ENCODE data around the gene PTCRA. TPM values are rescaled to one million over a fixed set of nuclear protein-coding genes. Genes with fewer than 3 reads are reported as not detected.

PTCRA gene, protein sequence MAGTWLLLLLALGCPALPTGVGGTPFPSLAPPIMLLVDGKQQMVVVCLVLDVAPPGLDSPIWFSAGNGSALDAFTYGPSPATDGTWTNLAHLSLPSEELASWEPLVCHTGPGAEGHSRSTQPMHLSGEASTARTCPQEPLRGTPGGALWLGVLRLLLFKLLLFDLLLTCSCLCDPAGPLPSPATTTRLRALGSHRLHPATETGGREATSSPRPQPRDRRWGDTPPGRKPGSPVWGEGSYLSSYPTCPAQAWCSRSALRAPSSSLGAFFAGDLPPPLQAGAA
- total RNA-seq (under 1 TPM in 1 of 6 donors, not detected in 5; 0.66 TPM), polyA plus RNA-seq (not detected)

DNA sequence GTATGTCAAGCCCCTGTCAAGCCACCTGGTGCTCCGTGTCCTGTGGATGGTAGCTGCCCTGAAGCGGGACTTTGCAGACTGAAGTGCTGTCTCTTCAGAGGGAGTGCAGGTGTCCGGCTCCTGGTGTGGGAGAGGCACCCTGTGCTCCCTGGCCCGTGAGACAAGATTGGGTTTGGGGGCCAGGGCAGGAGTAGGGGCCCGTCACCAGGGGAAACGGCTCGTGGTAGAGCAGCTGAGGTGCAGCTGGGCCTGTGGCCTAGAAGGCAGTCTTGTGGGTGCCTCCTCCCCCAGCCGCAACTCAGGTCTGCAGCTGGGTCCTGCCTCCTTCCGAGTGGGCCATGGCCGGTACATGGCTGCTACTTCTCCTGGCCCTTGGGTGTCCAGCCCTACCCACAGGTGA, at the start of gene PTCRA:
TSS of gene PTCRA (plus strand) at position 322 of the 400 bp plus-strand sequence. CDS start at position 339, 17 bp downstream.
- H3K36me3 ChIP-seq, result no peaks in the 10 kb centered on the region
- no peak within 1 kb of the TSS for H3K27ac ChIP-seq
- H3K4me3 ChIP-seq, result no peak within 1 kb of the TSS
- 80 to 86% methylated on average over 10 of the region's 10 CpGs for WGBS, 2 donors
- TF ChIP-seq, protein P1, sequence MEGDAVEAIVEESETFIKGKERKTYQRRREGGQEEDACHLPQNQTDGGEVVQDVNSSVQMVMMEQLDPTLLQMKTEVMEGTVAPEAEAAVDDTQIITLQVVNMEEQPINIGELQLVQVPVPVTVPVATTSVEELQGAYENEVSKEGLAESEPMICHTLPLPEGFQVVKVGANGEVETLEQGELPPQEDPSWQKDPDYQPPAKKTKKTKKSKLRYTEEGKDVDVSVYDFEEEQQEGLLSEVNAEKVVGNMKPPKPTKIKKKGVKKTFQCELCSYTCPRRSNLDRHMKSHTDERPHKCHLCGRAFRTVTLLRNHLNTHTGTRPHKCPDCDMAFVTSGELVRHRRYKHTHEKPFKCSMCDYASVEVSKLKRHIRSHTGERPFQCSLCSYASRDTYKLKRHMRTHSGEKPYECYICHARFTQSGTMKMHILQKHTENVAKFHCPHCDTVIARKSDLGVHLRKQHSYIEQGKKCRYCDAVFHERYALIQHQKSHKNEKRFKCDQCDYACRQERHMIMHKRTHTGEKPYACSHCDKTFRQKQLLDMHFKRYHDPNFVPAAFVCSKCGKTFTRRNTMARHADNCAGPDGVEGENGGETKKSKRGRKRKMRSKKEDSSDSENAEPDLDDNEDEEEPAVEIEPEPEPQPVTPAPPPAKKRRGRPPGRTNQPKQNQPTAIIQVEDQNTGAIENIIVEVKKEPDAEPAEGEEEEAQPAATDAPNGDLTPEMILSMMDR (IDR thresholded peaks at IDR 0.05), result no peak
- no peaks in the 10 kb centered on the region for H3K27me3 ChIP-seq
- DNase-seq (no peak), FAIRE-seq (no peak), ATAC-seq (no peak)
- no peaks in the 10 kb centered on the region for H3K4me1 ChIP-seq
- no peaks in the 10 kb centered on the region for H3K9me3 ChIP-seq
- intact Hi-C loops (cut with DNase I), result no loop called here

DNA sequence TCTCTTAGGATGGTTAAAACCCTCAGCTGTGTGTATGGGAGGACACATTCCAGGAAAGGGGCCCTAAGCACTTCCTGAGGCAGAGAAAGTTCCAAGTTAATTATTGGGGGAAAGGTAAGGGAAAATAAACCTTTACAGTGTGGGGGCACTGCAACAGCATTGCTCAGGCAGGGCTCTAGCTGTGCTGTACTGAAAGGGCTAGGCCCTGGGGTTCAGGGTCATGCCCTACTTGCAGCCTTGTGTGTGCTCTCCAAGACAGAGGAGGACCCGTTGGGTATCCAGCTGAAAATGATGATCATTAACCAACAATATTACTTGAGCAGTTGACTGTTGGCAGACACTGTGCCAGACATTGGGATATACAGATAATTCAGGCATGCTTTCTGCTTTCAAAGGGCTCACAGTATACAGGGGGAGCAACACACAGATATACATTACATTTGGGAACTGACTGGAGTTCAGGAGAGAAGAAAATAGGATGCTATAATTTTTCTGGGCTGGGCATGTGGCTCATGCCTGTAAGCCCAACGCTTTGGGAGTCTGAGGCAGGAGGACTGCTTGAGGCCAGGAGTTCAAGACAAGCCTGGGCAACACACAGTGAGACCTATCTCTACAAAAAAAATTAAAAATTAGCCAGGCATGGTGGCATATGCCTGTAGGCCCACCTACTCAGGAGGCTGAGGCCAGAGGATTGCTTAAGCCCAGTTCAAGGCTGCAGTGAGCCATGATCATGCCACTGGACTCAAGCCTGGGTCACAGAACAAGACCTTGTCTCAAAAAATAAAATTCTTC, 45.5 kb upstream of the PTCRA start:
- no peaks in the 10 kb centered on the region for H3K4me1 ChIP-seq
- no peak overlapping the region for H3K4me3 ChIP-seq
- no peak for FAIRE-seq
- H3K36me3 ChIP-seq, result peaks cover 0 to 18% (median 0%) of the 10 kb centered on the region in 3 donors
- DNase-seq, result no peak
- H3K9me3 ChIP-seq, result no peaks in the 10 kb centered on the region
- intact Hi-C loops (cut with DNase I), result no loop called here
- WGBS, 2 donors, result 57 to 60% methylated on average over 2 of the region's 2 CpGs
- ATAC-seq, result no peak
- H3K27me3 ChIP-seq, result no peaks in the 10 kb centered on the region
- TF ChIP-seq, protein P1 (IDR thresholded peaks at IDR 0.05), result no peak
- H3K27ac ChIP-seq, result no peak overlapping the region

DNA sequence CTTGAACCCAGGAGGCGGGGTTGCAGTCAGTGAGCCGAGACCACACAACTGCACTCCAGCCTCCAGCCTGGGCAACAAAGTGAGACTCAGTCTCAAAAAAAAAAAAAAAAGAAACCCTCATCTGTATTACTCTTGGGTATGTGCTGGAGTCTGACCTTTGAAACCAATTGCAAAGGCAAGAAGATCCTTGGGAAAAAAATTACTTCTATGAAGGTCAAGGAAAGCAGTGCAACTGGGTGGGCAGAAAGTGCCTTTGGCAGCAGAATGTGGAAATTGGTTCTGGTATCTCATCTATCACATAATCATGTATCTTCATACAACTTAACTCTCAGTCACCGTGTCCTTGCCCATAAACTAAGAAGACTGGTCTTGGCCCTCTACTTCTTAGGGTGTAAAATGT, 44.1 kb upstream of the PTCRA start:
- TF ChIP-seq, protein P1 (IDR thresholded peaks at IDR 0.05), result no peak
- whole genome bisulfite sequencing, 2 donors, result 71 to 77% methylated on average over 3 of the region's 3 CpGs
- Histone ChIP-seq H3K9me3 (no peaks in the 10 kb centered on the region), H3K36me3 (peaks cover 0 to 4% (median 0%) of the 10 kb centered on the region in 3 donors), H3K4me1 (no peaks in the 10 kb centered on the region), H3K4me3 (no peak overlapping the region), H3K27me3 (no peaks in the 10 kb centered on the region), H3K27ac (no peak overlapping the region)
- ATAC-seq (no peak), DNase-seq (no peak), FAIRE-seq (no peak)
- intact Hi-C loops (cut with DNase I), result no loop called here

DNA sequence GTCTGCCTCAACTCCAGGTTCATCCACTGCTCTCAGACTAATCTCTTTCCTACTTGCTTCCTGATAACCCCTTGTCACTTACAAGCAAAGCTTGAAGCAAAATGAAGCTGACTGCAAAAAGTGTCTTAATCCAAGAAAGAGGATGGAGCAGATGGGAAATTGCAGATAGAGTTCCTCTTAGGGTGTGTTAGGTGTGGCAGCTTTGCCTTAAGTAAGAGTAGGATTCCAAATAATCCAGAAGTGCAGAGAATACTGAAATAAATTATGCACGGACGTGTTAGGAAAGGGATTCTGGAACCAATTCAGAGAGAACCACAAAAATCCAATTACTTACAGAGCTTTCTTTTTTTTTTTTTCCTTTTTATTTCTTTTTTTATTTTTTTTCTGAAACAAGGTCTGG, 42.5 kb upstream of the PTCRA start:
- no peak for FAIRE-seq
- DNase-seq, result no peak
- intact Hi-C loops (cut with DNase I), result no loop called here
- H3K4me3 ChIP-seq, result no peak overlapping the region
- no peaks in the 10 kb centered on the region for H3K4me1 ChIP-seq
- H3K9me3 ChIP-seq, result no peaks in the 10 kb centered on the region
- TF ChIP-seq, protein P1 (IDR thresholded peaks at IDR 0.05), result no peak
- no peaks in the 10 kb centered on the region for H3K27me3 ChIP-seq
- ATAC-seq, result no peak
- no peak overlapping the region for H3K27ac ChIP-seq
- no peaks in the 10 kb centered on the region for H3K36me3 ChIP-seq
- 56 to 65% methylated on average over 2 of the region's 2 CpGs for WGBS, 2 donors

Data from pancreas (tissue), 10 donors.